Spleen (tissue), 11 donors: Measurements from ENCODE around the gene PDCD1LG2. TPM values are rescaled to one million over a fixed set of nuclear protein-coding genes. Genes with fewer than 3 reads are reported as not detected.

Source experiments
- DNase-seq: peaks from one replicate; pipeline ENCODE4 v3.0.0-alpha.2; 2020
- H3K27ac ChIP-seq, 8 donors: fragments of 200-600 bp; sonication (generic) in 7 of 8; 1 replicate in 4 of 8; 2 replicates in 4 of 8; pipeline versions ENCODE4 v1.5.0 to v1.8.0; 2016 to 2021; ENCODE audit warnings: inconsistent platforms in 4 of 8, mild to moderate bottlenecking in 4 of 8, moderate library complexity in 1 of 8
- H3K27me3 ChIP-seq, 7 donors: fragments of 200-600 bp; sonication (generic) in 6 of 7; replicated peaks in 1 of 7; 1 replicate in 4 of 7; 2 replicates in 3 of 7; pipeline versions ENCODE4 v1.5.0 to v1.8.0; 2016 to 2021; ENCODE audit warnings: inconsistent platforms in 3 of 7, mild to moderate bottlenecking in 1 of 7
- H3K36me3 ChIP-seq, 6 donors: fragments of 200-600 bp; sonication (generic) in 5 of 6; 1 replicate in 4 of 6; 2 replicates in 2 of 6; pipeline versions ENCODE4 v1.5.0 to v1.8.0; 2016 to 2021; ENCODE audit warnings: inconsistent platforms in 2 of 6
- H3K4me1 ChIP-seq, 6 donors: fragments of 200-600 bp; sonication (generic) in 5 of 6; 1 replicate in 3 of 6; 2 replicates in 3 of 6; pipeline versions ENCODE4 v1.5.0 to v1.8.0; 2016 to 2021; ENCODE audit warnings: inconsistent platforms in 3 of 6
- H3K4me3 ChIP-seq, 8 donors: fragments of 200-600 bp; sonication (generic) in 7 of 8; 1 replicate in 4 of 8; 2 replicates in 4 of 8; pipeline versions ENCODE4 v1.5.0 to v1.8.0; 2016 to 2021; ENCODE audit warnings: inconsistent platforms in 4 of 8, mild to moderate bottlenecking in 4 of 8, moderate library complexity in 2 of 8
- H3K9me3 ChIP-seq, 8 donors: fragments of 200-600 bp; sonication (generic) in 7 of 8; 1 replicate in 4 of 8; 2 replicates in 4 of 8; pipeline versions ENCODE4 v1.5.0 to v1.8.0; 2016 to 2021; ENCODE audit warnings: inconsistent platforms in 4 of 8
- CTCF ChIP-seq, 11 experiments: fragments of 200-600 bp in 7 of 11; fragments of 450-650 bp in 4 of 11; sonication (generic) in 4 of 11; IDR thresholded peaks in 8 of 11; conservative IDR thresholded peaks in 3 of 11; 1 replicate in 7 of 11; 2 replicates in 4 of 11; pipeline versions ENCODE4 v1.4.0 to v1.8.0; 2016 to 2021; ENCODE audit warnings: antibody characterized with exemption in 11 of 11, inconsistent platforms in 4 of 11, mild to moderate bottlenecking in 1 of 11
- POLR2A ChIP-seq, 3 donors: fragments of 450-650 bp; IDR thresholded peaks; one replicate each; pipeline ENCODE4 v1.5.1; 2017; ENCODE audit warnings: antibody characterized with exemption in 3 of 3, mild to moderate bottlenecking in 1 of 3
- POLR2AphosphoS5 ChIP-seq, 3 donors: sonication (generic); formaldehyde crosslinking; IDR thresholded peaks; one replicate each; pipeline ENCODE4 v1.5.1; 2017; ENCODE audit warnings: antibody characterized with exemption in 3 of 3
- whole genome bisulfite sequencing, 5 donors: extraction: QIAGEN DNeasy Blood & Tissue Kit in 3 of 5; methylation state at CpG; one replicate each; pipeline versions ENCODE4 v1.1.5 to v1.1.7; 2013 to 2018; 5-methylcytosine and 5-hydroxymethylcytosine counted together
- intact Hi-C: fragments of 100-400 bp; cut with DNase I; formaldehyde crosslinking; loops from one replicate; pipeline ENCODE4 v1.15.0; 2023; ENCODE audit warnings: low total_unique reads
- polyA plus RNA-seq, 3 donors: library from polyadenylated mRNA; stranded (reverse); fragments of 200-250 nt; gene quantifications; one replicate each; pipeline ENCODE4 v1.2.1, GENCODE V29; 2013
- total RNA-seq, 7 donors: library from RNA; depleted of rRNA in 3 of 7; stranded (reverse); fragments of >200 nt in 3 of 7; fragmentation: NEBNext Ultra II Directional in 4 of 7; extraction: Animal tissue kit (Norgen Biotek cat#: 25700) in 4 of 7; gene quantifications; one replicate each; pipeline versions ENCODE4 v1.1.0 to v1.2.1, GENCODE V29; 2016 to 2021
- donor health status: healthy with polysubstance abuse.
- donor health status: DM: no; HTN: no; CAD: no; lungs with moderate emphysema.
- donor health status: DM: no; HTN: no; CAD: no.
- donor health status: Bipolar disorder and iron deficiency.
- donor health status: healthy.
- donor health status: DM: no; HTN: no; CAD: no.
- donor health status: DM: yes; HTN: yes; CAD: no.

Gene PDCD1LG2
- total and polyA plus RNA-seq, 10 donors = 2.0 to 29.3 (median 17.4) TPM

- TF ChIP-seq POLR2A (IDR thresholded peaks at IDR 0.05) (no peak), POLR2AphosphoS5 (IDR thresholded peaks at IDR 0.05) (no peak), CTCF (IDR thresholded peaks at IDR 0.05 in 8 of 11, conservative IDR thresholded peaks at IDR 0.05 in 3 of 11) (no peak)
- H3K9me3 ChIP-seq = peaks cover 0 to 6% (median 0%) of the 10 kb centered on the region in 8 donors
- DNase-seq = no peak
- H3K27me3 ChIP-seq = no peaks in the 10 kb centered on the region
- H3K36me3 ChIP-seq = peaks cover 0 to 24% (median 0%) of the 10 kb centered on the region in 6 donors
- peaks cover 9 to 41% (median 24%) of the 10 kb centered on the region in 6 donors for H3K4me1 ChIP-seq
- WGBS, 5 donors = 38 to 45% (median 41%) methylated on average over 7 of the region's 7 CpGs
- intact Hi-C loops = no loop called here
- peak overlapping the region in 7 of 8 donors; percentile 23 to 70 (median 55) for H3K27ac ChIP-seq
- no peak overlapping the region for H3K4me3 ChIP-seq
Observed at GRCh38 chr9:5557606-5558587, 47.6 kb downstream of the PDCD1LG2 start.

- Histone ChIP-seq H3K27ac (no peak overlapping the region), H3K9me3 (peaks cover 0 to 6% (median 0%) of the 10 kb centered on the region in 8 donors), H3K27me3 (no peaks in the 10 kb centered on the region), H3K36me3 (peaks cover 0 to 35% (median 0%) of the 10 kb centered on the region in 6 donors), H3K4me1 (peaks cover 9 to 48% (median 25%) of the 10 kb centered on the region in 6 donors), H3K4me3 (no peak overlapping the region)
- TF ChIP-seq POLR2AphosphoS5 (IDR thresholded peaks at IDR 0.05) (no peak), POLR2A (IDR thresholded peaks at IDR 0.05) (no peak), CTCF (IDR thresholded peaks at IDR 0.05 in 8 of 11, conservative IDR thresholded peaks at IDR 0.05 in 3 of 11) (no peak)
- intact Hi-C loops = no loop called here
- 84 to 94% (median 88%) methylated on average over 2 of the region's 2 CpGs for WGBS, 5 donors
- no peak for DNase-seq
Observed at GRCh38 chr9:5559659-5560058, 49.3 kb downstream of the PDCD1LG2 start.

GRCh38 chr9:5560443-5561100 is 50.2 kb downstream of the PDCD1LG2 start:
- H3K4me1 ChIP-seq = peaks cover 9 to 48% (median 25%) of the 10 kb centered on the region in 6 donors
- peaks cover 0 to 41% (median 0%) of the 10 kb centered on the region in 6 donors for H3K36me3 ChIP-seq
- H3K9me3 ChIP-seq = peaks cover 0 to 6% (median 0%) of the 10 kb centered on the region in 8 donors
- intact Hi-C loops = no loop called here
- H3K4me3 ChIP-seq = no peak overlapping the region
- no peaks in the 10 kb centered on the region for H3K27me3 ChIP-seq
- no peak for DNase-seq
- TF ChIP-seq POLR2AphosphoS5 (IDR thresholded peaks at IDR 0.05) (no peak), POLR2A (IDR thresholded peaks at IDR 0.05) (no peak)
- whole genome bisulfite sequencing, 5 donors = 59 to 90% (median 70%) methylated on average over 4 of the region's 4 CpGs
- peak overlapping the region in 2 of 8 donors; percentile 20 to 21 for H3K27ac ChIP-seq

- WGBS, 5 donors = 96 to 100% (median 98%) methylated on average over 1 of the region's 1 CpG
- no peak overlapping the region for H3K4me3 ChIP-seq
- TF ChIP-seq POLR2A (IDR thresholded peaks at IDR 0.05) = no peak
- TF ChIP-seq POLR2AphosphoS5 (IDR thresholded peaks at IDR 0.05) = no peak
- H3K4me1 ChIP-seq = peaks cover 9 to 53% (median 25%) of the 10 kb centered on the region in 6 donors
- no peak overlapping the region for H3K27ac ChIP-seq
- peaks cover 0 to 6% (median 0%) of the 10 kb centered on the region in 8 donors for H3K9me3 ChIP-seq
- peaks cover 0 to 41% (median 0%) of the 10 kb centered on the region in 6 donors for H3K36me3 ChIP-seq
- no peaks in the 10 kb centered on the region for H3K27me3 ChIP-seq
- intact Hi-C loops = no loop called here
- no peak for DNase-seq
Observed at GRCh38 chr9:5561828-5562488, 51.6 kb downstream of the PDCD1LG2 start.
